Right atrium auricular region (tissue), 2 donors: ENCODE data around the gene MCM5. TPM values are rescaled to one million over a fixed set of nuclear protein-coding genes. Genes with fewer than 3 reads are reported as not detected.

Source experiments
- DNase-seq: peaks from one replicate; pipeline ENCODE4 v3.0.0-alpha.2; 2019; ENCODE audit warnings: low spot score
- H3K27ac ChIP-seq, 2 donors: fragments of 200-600 bp; sonication (generic); 1 replicate in 1 of 2; 2 replicates in 1 of 2; pipeline ENCODE4 v1.5.1; 2016 to 2019
- H3K27me3 ChIP-seq, 2 donors: fragments of 200-600 bp; sonication (generic); one replicate each; pipeline versions ENCODE4 v1.5.1 to v1.6.0; 2017 to 2019
- H3K36me3 ChIP-seq: fragments of 200-600 bp; sonication (generic); one replicate; pipeline ENCODE4 v1.5.1; 2016
- H3K4me1 ChIP-seq, 2 donors: fragments of 200-600 bp; sonication (generic); one replicate each; pipeline versions ENCODE4 v1.5.1 to v1.6.0; 2017 to 2019
- H3K4me3 ChIP-seq, 2 donors: fragments of 200-600 bp; sonication (generic); 1 replicate in 1 of 2; 2 replicates in 1 of 2; pipeline ENCODE4 v1.5.1; 2017 to 2019; ENCODE audit warnings: mild to moderate bottlenecking in 1 of 2, moderate library complexity in 1 of 2
- H3K9me3 ChIP-seq, 2 donors: fragments of 200-600 bp; sonication (generic); one replicate each; pipeline ENCODE4 v1.5.1; 2019
- total RNA-seq, 2 donors: library from RNA; depleted of rRNA; stranded (reverse); fragments of >200 nt; gene quantifications; one replicate each; pipeline ENCODE4 v1.1.0, GENCODE V29; 2016
- TF ChIP-seq, protein P1 (sequence below), 2 donors: fragments of 200-600 bp; sonication (generic); IDR thresholded peaks; one replicate each; pipeline ENCODE4 v1.5.1; 2019; ENCODE audit warnings: antibody characterized with exemption in 2 of 2

The MCM5 gene
- total RNA-seq, 2 donors from 2014 or later = 5.3 to 6.8 TPM

DNA sequence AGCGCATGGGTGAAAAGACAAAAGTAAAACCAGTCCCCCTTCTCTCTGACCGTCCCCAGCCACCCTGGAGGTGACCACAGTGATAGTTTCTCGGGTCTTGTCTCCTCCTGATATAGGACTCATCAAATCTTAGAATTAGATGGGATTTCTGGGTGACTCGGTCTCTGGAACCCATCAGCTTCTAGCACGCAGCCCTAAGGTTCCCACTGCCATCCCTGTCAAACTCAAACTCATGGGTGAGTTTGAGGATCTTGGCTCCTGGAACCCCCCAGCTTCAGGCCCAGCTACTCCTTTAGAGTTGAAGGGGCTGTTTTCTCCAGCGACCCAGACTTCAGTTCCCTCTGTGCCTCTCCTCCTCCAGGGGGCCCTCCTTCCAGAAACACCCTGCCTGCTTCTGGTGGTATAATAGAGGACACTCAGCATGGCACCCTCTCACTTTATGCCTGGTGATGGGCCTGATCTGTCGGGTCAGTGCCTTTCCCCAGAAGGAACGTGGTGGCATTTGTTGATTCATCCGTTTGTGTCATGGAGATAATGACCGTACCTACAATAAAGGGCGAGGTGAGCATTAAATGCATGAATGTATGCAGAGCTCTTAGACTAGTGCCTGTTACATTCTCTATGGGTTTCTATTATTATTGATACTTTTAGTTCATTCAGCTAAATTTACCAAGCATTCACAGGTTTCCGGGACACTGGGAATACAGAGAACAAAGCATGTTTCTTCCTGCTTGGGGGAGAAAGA lies 31.7 kb downstream of the MCM5 start:
- peaks cover 0 to 7% of the 10 kb centered on the region in 2 donors for H3K4me1 ChIP-seq
- TF ChIP-seq, protein P1, sequence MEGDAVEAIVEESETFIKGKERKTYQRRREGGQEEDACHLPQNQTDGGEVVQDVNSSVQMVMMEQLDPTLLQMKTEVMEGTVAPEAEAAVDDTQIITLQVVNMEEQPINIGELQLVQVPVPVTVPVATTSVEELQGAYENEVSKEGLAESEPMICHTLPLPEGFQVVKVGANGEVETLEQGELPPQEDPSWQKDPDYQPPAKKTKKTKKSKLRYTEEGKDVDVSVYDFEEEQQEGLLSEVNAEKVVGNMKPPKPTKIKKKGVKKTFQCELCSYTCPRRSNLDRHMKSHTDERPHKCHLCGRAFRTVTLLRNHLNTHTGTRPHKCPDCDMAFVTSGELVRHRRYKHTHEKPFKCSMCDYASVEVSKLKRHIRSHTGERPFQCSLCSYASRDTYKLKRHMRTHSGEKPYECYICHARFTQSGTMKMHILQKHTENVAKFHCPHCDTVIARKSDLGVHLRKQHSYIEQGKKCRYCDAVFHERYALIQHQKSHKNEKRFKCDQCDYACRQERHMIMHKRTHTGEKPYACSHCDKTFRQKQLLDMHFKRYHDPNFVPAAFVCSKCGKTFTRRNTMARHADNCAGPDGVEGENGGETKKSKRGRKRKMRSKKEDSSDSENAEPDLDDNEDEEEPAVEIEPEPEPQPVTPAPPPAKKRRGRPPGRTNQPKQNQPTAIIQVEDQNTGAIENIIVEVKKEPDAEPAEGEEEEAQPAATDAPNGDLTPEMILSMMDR (IDR thresholded peaks at IDR 0.05) = no peak
- H3K4me3 ChIP-seq = no peak overlapping the region
- no peaks in the 10 kb centered on the region for H3K27me3 ChIP-seq
- H3K9me3 ChIP-seq = peaks cover 0 to 13% of the 10 kb centered on the region in 2 donors
- DNase-seq = no peak
- no peaks in the 10 kb centered on the region for H3K36me3 ChIP-seq
- H3K27ac ChIP-seq = peak overlapping the region in 1 of 2 donors; percentile 21

DNA sequence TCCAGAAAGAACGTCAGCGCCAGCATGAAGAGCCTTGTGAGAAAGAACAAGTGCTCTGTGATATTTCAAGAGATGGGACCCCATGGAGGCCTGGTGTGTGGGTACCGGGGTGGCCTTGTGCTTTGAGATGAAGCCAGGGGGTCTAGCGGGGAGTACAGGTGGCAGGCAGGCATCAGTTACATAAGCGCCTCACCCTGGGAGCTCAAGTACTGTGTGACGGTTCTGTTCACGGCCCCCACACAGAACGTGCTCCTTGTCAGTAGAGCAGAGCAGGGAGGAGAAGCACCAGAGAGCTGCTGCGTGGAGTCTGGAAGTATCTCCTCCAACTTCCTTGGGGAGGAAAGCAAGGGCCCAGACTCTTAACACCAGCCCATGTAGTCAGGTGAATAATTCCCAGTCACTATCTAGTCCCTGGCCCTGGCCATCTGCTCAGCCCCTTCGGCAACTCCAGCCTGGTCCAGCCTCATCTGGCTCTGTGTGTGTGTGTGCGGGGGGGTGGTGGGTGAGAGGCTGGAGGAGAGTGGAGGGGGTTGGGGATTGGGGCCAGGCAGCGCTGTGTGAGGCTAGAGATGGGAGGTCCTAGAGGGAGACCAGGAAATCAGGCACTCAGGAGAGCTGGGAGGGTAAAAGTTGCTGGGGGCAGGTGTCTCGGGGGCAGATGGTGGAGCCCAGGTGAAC lies 32.4 kb downstream of the MCM5 start:
- no peak overlapping the region for H3K4me3 ChIP-seq
- H3K4me1 ChIP-seq = peaks cover 0 to 7% of the 10 kb centered on the region in 2 donors
- H3K36me3 ChIP-seq = no peaks in the 10 kb centered on the region
- TF ChIP-seq, protein P1 (IDR thresholded peaks at IDR 0.05) = no peak
- DNase-seq = no peak
- H3K27ac ChIP-seq = no peak overlapping the region
- H3K9me3 ChIP-seq = peaks cover 0 to 13% of the 10 kb centered on the region in 2 donors
- H3K27me3 ChIP-seq = no peaks in the 10 kb centered on the region

DNA sequence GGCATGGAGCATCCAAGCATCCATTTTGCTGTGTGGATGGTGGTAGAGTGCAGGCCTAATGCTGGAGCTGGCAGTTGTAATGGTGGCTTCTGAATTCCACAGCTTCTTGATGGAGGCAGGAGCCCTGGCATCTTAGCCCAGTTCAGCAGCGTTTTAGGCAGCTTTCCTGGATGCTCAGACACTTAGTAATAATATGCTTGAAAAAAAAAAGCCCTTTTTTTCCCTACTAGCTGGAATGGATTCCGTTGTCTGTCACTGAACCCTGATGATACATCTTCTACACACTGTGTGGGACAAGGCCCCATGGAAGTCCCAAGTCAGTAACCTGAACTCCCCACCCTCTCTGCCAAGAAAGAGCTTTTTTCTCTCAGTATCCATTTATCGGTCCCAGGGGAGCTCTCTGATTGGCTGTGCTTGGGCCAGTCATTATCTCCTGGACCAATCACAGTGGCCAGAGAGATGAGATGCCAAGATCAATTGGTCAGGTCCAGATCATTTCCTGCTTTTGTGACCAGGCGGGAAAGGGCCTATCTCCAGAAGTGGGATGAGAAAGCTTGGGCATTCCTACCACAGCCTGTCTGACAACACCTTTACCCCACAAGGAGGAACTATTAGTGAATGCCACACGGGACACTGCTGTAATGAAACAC lies 34.2 kb downstream of the MCM5 start:
- DNase-seq = no peak
- H3K9me3 ChIP-seq = peaks cover 0 to 13% of the 10 kb centered on the region in 2 donors
- H3K4me3 ChIP-seq = no peak overlapping the region
- TF ChIP-seq, protein P1 (IDR thresholded peaks at IDR 0.05) = no peak
- no peaks in the 10 kb centered on the region for H3K27me3 ChIP-seq
- peaks cover 0 to 7% of the 10 kb centered on the region in 2 donors for H3K4me1 ChIP-seq
- no peaks in the 10 kb centered on the region for H3K36me3 ChIP-seq
- no peak overlapping the region for H3K27ac ChIP-seq

DNA sequence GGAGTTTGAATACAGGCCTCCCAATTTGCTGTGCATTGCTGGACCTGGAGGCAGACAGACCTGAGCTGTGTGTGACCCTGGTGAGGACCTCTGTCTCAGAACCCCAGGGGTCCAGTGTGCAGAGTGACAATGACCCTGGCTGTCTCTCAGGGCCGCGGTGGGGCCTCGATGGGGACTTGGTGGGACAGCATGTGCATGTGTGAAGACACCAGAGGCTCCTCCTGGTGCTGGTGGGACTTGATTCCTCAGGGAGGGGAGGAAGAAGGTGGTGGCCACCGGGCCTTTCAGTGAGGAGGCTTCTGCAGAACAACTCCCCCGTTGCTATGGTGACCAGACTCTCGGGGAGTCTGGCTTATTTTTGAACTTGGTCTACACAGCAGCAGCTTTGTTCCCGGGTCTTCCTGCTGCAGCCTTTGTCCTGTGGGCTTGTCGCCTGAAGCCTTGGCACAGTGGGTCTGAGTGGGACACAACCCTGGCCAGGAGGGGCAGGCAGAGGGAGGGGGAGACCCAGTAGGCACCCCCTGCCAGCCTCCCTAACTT lies 35.3 kb downstream of the MCM5 start:
- Histone ChIP-seq H3K9me3 (peaks cover 0 to 13% of the 10 kb centered on the region in 2 donors), H3K36me3 (no peaks in the 10 kb centered on the region), H3K27ac (no peak overlapping the region), H3K27me3 (no peaks in the 10 kb centered on the region), H3K4me1 (peaks cover 0 to 7% of the 10 kb centered on the region in 2 donors), H3K4me3 (no peak overlapping the region)
- no peak for DNase-seq
- TF ChIP-seq, protein P1 (IDR thresholded peaks at IDR 0.05) = no peak

DNA sequence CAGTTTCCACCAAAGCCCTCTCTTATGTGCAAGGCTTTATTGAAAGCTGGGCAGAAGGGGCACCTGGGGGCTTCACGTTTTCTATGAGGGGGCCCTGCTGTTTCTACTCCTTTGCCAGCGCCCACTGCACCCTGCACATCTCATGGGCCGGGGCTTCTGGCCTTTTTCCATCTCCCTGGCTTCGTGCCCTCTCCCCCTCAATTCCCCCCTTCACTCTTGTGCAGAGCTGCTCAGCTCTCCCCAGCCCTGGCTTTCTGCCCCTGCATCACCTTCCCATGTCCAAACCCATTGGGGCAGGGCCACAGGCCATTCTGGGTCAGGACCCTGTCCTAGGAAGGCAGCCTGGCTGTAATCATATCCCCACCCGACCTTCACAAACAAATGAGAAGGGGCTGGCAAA lies 36.5 kb downstream of the MCM5 start:
- no peak for DNase-seq
- Histone ChIP-seq H3K9me3 (peaks cover 0 to 13% of the 10 kb centered on the region in 2 donors), H3K4me1 (peaks cover 0 to 2% of the 10 kb centered on the region in 2 donors), H3K27ac (no peak overlapping the region), H3K27me3 (no peaks in the 10 kb centered on the region), H3K36me3 (no peaks in the 10 kb centered on the region), H3K4me3 (no peak overlapping the region)
- TF ChIP-seq, protein P1 (IDR thresholded peaks at IDR 0.05) = no peak
